Ovary (tissue), 9 donors: Measurements from ENCODE around the gene IFI44L. TPM values are rescaled to one million over a fixed set of nuclear protein-coding genes. Genes with fewer than 3 reads are reported as not detected.

ENCODE experiments used
- DNase-seq, 5 donors: peaks; one replicate each; pipeline ENCODE4 v3.0.0-alpha.2; 2019 to 2020
- H3K27ac ChIP-seq, 2 donors: fragments of 200-600 bp; one replicate each; pipeline versions ENCODE4 v1.5.1 to v1.8.0; 2019 to 2022
- H3K27me3 ChIP-seq: fragments of 200-600 bp; one replicate; pipeline ENCODE4 v1.8.0; 2022
- H3K36me3 ChIP-seq: fragments of 200-600 bp; sonication (generic); one replicate; pipeline ENCODE4 v1.5.1; 2019
- H3K4me1 ChIP-seq: one replicate; pipeline ENCODE4 v1.8.1; 2013; ENCODE audit warnings: mild to moderate bottlenecking, moderate library complexity; ENCODE audit not compliant: insufficient read depth
- H3K4me3 ChIP-seq: fragments of 200-600 bp; sonication (generic); one replicate; pipeline ENCODE4 v1.5.1; 2017
- H3K9me3 ChIP-seq, 2 donors: fragments of 200-600 bp in 1 of 2; sonication (generic) in 1 of 2; one replicate each; pipeline versions ENCODE4 v1.5.1 to v1.8.1; 2013 to 2019; ENCODE audit warnings: mild to moderate bottlenecking in 1 of 2, moderate library complexity in 1 of 2
- EP300 ChIP-seq: sonication (generic); formaldehyde crosslinking; IDR thresholded peaks from one replicate; pipeline ENCODE4 v1.6.1; 2017; ENCODE audit warnings: antibody characterized with exemption
- POLR2A ChIP-seq: fragments of 450-650 bp; IDR thresholded peaks from one replicate; pipeline ENCODE4 v1.6.1; 2017; ENCODE audit warnings: antibody characterized with exemption, mild to moderate bottlenecking, moderate library complexity
- WGBS, 3 donors: extraction: QIAGEN DNeasy Blood & Tissue Kit in 1 of 3; methylation state at CpG; one replicate each; pipeline versions ENCODE4 v1.1.5 to v1.1.7; 2013 to 2017; 5-methylcytosine and 5-hydroxymethylcytosine counted together
- intact Hi-C, 4 donors: fragments of 100-400 bp; cut with DNase I; formaldehyde crosslinking; loops; one replicate each; pipeline versions ENCODE4 v1.11.0 to v1.15.1; 2022 to 2023
- polyA plus RNA-seq, 2 donors: library from polyadenylated mRNA; stranded (reverse); fragments of 200-250 nt in 1 of 2; fragments of 350-450 nt in 1 of 2; fragmentation: Illumina TruSeq in 1 of 2; extraction: RNeasy Lipid Tissue Mini Kit (QIAGEN cat#74804) in 1 of 2; gene quantifications; one replicate each; pipeline ENCODE4 v1.2.3, GENCODE V29; 2013 to 2014
- total RNA-seq, 7 donors: library from RNA; depleted of rRNA in 2 of 7; stranded (reverse); fragments of >200 nt in 2 of 7; fragmentation: NEBNext Ultra II Directional in 3 of 7; extraction: Animal tissue kit (Norgen Biotek cat#: 25700) in 3 of 7; gene quantifications; one replicate each; pipeline versions ENCODE4 v1.1.0 to v1.2.4, GENCODE V29; 2016 to 2023
- TF ChIP-seq, protein P1 (sequence below), 3 donors: fragments of 450-650 bp in 2 of 3; fragments of 200-600 bp in 1 of 3; IDR thresholded peaks; one replicate each; pipeline versions ENCODE4 v1.5.1 to v1.8.0; 2016 to 2022; ENCODE audit warnings: antibody characterized with exemption in 3 of 3, mild to moderate bottlenecking in 1 of 3
- donor health status: DM: no; HTN: no; CAD: no; lungs with moderate emphysema.
- donor health status: DM: no; HTN: no; CAD: no.
- donor health status: Bipolar disorder and iron deficiency.
- donor health status: DM: yes; HTN: yes; CAD: no.
- donor health status: DM: no; HTN: no; CAD: no.
- donor health status: DM: yes; HTN: yes; CAD: no.

IFI44L gene
- total and polyA plus RNA-seq, 9 donors, result 4.3 to 36.0 (median 10.3) TPM

DNA sequence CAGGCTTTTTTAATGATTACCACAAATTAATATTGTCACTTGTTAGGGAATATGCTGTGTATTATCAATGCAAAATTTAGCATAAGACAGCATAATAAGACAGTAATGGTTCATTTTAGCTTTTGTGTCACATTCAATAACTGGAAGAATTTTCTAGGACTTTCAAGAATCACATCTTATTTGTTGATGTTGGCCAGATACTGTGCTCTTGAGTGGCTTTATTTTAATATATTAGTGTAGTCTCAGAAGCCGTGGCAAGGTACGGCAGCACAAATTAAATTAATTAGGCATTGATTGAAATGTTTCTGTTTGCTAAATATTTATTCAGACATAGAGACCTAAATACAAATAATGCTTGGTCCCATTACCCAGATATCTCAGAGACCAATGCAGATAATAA, 10.4 kb downstream of the IFI44L start:
- 97 to 98% (median 98%) methylated on average over 2 of the region's 2 CpGs for WGBS, 3 donors

GRCh38 chr1:78633209-78633608, 13.0 kb downstream of the IFI44L start:
- intact Hi-C loops, result no loop called here
- 93 to 96% (median 96%) methylated on average over 4 of the region's 4 CpGs for WGBS, 3 donors
- TF ChIP-seq, protein P1, sequence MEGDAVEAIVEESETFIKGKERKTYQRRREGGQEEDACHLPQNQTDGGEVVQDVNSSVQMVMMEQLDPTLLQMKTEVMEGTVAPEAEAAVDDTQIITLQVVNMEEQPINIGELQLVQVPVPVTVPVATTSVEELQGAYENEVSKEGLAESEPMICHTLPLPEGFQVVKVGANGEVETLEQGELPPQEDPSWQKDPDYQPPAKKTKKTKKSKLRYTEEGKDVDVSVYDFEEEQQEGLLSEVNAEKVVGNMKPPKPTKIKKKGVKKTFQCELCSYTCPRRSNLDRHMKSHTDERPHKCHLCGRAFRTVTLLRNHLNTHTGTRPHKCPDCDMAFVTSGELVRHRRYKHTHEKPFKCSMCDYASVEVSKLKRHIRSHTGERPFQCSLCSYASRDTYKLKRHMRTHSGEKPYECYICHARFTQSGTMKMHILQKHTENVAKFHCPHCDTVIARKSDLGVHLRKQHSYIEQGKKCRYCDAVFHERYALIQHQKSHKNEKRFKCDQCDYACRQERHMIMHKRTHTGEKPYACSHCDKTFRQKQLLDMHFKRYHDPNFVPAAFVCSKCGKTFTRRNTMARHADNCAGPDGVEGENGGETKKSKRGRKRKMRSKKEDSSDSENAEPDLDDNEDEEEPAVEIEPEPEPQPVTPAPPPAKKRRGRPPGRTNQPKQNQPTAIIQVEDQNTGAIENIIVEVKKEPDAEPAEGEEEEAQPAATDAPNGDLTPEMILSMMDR (IDR thresholded peaks at IDR 0.05), result no peak
- no peak for TF ChIP-seq POLR2A
- no peak for TF ChIP-seq EP300

More for the DNA sequence above, 10.4 kb downstream of the IFI44L start:
- TF ChIP-seq, protein P1 (IDR thresholded peaks at IDR 0.05), result no peak
- TF ChIP-seq EP300, result no peak
- no peak for TF ChIP-seq POLR2A
- Histone ChIP-seq H3K27me3 (no peaks in the 10 kb centered on the region), H3K9me3 (no peaks in the 10 kb centered on the region), H3K4me1 (no peaks in the 10 kb centered on the region), H3K27ac (no peak overlapping the region), H3K36me3 (no peaks in the 10 kb centered on the region), H3K4me3 (no peak overlapping the region)
- DNase-seq, result no peak
- intact Hi-C loops, result no loop called here

GRCh38 chr1:78640462-78640861, 20.2 kb downstream of the IFI44L start:
- Histone ChIP-seq H3K27ac (no peak overlapping the region), H3K9me3 (no peaks in the 10 kb centered on the region), H3K4me1 (no peaks in the 10 kb centered on the region), H3K4me3 (no peak overlapping the region), H3K27me3 (no peaks in the 10 kb centered on the region), H3K36me3 (no peaks in the 10 kb centered on the region)
- DNase-seq, result no peak
- 89 to 94% (median 93%) methylated on average over 1 of the region's 1 CpG for WGBS, 3 donors
- intact Hi-C loops, result no loop called here
- TF ChIP-seq POLR2A (no peak), EP300 (no peak)
- TF ChIP-seq, protein P1 (IDR thresholded peaks at IDR 0.05), result no peak

More at GRCh38 chr1:78633209-78633608, 13.0 kb downstream of the IFI44L start:
- H3K4me3 ChIP-seq, result no peak overlapping the region
- no peaks in the 10 kb centered on the region for H3K9me3 ChIP-seq
- H3K36me3 ChIP-seq, result no peaks in the 10 kb centered on the region
- H3K27me3 ChIP-seq, result no peaks in the 10 kb centered on the region
- H3K4me1 ChIP-seq, result no peaks in the 10 kb centered on the region
- H3K27ac ChIP-seq, result no peak overlapping the region
- DNase-seq, result no peak

- intact Hi-C loops, result no loop called here
- Histone ChIP-seq H3K36me3 (no peaks in the 10 kb centered on the region), H3K4me3 (no peak overlapping the region), H3K9me3 (no peaks in the 10 kb centered on the region), H3K4me1 (no peaks in the 10 kb centered on the region), H3K27ac (no peak overlapping the region), H3K27me3 (no peaks in the 10 kb centered on the region)
- no peak for DNase-seq
- TF ChIP-seq POLR2A (no peak), EP300 (no peak)
- TF ChIP-seq, protein P1 (IDR thresholded peaks at IDR 0.05), result no peak
- 92 to 94% (median 93%) methylated on average over 4 of the region's 4 CpGs for WGBS, 3 donors
Observed at GRCh38 chr1:78641558-78641957, 21.3 kb downstream of the IFI44L start.
